NT2/D1 (cell line): ENCODE data around the gene ZNF502.

Experiments used
- SUZ12 ChIP-seq: IDR thresholded peaks from 2 replicates; pipeline ENCODE4 v1.6.1; 2011; ENCODE audit not compliant: insufficient read length, insufficient read depth; ENCODE audit errors: extremely low read depth
- ZNF274 ChIP-seq: IDR thresholded peaks from 2 replicates; pipeline ENCODE4 v1.6.1; 2011; ENCODE audit warnings: mild to moderate bottlenecking, low read depth, low read length

- TF ChIP-seq SUZ12 (no peak), ZNF274 (no peak)
These were observed 30.1 kb upstream of the ZNF502 start for GRCh38 chr3:44682182-44682896.
